VCaP (cell line): Measurements from ENCODE around the gene PLRG1.

Experiments
- H3K27ac ChIP-seq: fragments of 450-650 bp; 2 replicates; pipeline ENCODE4 v1.5.1; 2017
- TF ChIP-seq, protein P1 (sequence below): fragments of 450-650 bp; conservative IDR thresholded peaks from 2 replicates; pipeline ENCODE4 v1.5.1; 2017; ENCODE audit warnings: mild to moderate bottlenecking, moderate library complexity

PLRG1 gene

DNA sequence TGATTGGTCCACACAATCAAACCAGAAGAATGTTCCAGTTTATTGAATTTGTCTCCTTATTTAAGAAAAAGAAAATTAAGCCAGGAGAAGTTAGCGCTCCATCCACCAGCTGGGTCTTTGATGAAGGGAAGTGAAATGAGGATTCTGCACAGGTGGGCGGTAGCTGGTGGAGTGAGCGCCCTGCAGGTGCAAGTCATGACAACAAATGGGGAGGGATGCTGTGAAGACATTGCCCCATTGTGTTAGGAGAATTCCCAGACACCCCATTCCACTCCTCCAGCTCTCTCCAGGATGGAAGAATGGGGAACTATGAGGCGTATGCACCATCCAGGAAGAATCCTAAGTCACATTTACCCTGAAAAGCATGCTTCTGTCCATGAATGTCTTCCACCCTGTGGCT is 22.9 kb downstream of the PLRG1 start:
- peak overlapping the region; percentile 42; the same call in 1 of the 2 replicates for H3K27ac ChIP-seq
- TF ChIP-seq, protein P1, sequence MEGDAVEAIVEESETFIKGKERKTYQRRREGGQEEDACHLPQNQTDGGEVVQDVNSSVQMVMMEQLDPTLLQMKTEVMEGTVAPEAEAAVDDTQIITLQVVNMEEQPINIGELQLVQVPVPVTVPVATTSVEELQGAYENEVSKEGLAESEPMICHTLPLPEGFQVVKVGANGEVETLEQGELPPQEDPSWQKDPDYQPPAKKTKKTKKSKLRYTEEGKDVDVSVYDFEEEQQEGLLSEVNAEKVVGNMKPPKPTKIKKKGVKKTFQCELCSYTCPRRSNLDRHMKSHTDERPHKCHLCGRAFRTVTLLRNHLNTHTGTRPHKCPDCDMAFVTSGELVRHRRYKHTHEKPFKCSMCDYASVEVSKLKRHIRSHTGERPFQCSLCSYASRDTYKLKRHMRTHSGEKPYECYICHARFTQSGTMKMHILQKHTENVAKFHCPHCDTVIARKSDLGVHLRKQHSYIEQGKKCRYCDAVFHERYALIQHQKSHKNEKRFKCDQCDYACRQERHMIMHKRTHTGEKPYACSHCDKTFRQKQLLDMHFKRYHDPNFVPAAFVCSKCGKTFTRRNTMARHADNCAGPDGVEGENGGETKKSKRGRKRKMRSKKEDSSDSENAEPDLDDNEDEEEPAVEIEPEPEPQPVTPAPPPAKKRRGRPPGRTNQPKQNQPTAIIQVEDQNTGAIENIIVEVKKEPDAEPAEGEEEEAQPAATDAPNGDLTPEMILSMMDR, result no peak

DNA sequence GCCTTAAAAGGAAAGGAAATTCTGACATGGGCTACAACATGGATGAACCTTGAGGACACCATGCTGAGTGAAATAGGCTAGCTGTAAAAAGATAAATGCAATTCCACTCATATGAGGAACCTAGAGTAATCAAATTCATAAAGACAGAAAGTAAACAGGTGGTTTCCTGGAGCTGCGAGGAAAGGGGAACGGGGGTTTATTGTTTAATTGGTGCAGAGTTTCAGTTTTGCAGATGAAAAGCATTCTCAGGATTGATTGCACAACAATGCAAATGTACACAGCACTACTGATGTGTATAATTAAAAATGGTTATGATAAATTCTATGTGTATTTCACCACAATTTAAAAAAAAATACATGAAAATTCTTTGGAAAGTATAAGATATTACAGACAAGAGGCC is 24.0 kb downstream of the PLRG1 start:
- peak overlapping the region; percentile 42 for H3K27ac ChIP-seq
- TF ChIP-seq, protein P1, result no peak

DNA sequence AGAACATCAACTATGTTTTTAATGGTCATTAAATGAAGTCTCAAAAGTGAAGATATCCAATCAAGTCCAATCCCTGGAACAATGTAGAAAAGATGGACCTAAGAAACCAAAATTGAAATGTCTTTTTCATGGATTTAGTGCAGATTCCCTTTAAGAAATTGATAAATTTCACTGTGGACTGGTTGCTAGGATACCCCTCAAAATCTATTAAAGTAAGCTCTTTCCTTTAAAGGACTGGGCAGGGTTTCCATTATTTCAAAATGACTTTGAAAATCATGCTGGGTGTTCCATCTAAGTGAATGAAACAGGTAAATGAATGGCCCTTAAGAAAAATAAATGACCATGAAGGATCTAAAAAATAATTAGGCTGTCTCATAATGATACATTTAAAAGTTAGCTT is 28.6 kb downstream of the PLRG1 start:
- H3K27ac ChIP-seq, result no peak overlapping the region
- TF ChIP-seq, protein P1, result no peak

DNA sequence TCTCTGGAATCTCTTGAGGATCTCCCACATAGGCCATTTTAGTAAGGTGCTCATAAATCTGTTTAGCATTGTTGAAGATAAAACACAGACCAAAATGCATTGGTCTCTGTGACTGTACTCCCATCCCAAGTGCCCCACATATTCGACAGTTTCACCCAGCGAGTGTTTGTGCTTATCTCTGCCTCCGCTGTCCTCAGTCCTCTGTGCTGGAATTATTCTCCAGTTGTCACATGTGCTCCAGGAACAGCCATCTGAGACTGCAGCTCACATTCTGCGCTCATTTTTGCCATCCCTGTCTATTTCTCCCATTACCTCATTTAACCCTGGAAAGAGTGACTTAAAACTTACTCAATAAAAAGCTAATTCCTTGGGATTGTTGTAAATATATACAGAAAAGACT is 31.0 kb downstream of the PLRG1 start:
- no peak overlapping the region for H3K27ac ChIP-seq
- TF ChIP-seq, protein P1, result no peak

DNA sequence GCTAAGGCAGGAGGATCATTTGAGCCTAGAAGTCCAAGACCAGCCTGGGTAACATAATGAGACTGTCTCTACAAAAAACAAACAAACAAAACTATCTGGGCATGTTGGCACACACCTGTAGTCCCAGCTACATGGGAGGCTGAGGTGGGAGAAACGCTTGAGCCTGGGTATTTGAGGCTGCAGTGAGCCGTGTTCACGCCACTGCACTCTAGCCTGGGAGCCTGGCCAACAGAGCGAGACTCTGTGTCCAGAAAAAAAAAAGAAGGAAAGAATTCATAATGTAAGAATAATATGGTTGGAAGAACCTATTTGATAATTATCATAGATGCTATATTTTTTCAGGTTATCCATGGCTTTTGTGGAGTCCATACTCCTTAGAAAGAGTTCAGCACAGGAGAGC is 32.6 kb downstream of the PLRG1 start:
- no peak overlapping the region for H3K27ac ChIP-seq
- TF ChIP-seq, protein P1, result no peak

DNA sequence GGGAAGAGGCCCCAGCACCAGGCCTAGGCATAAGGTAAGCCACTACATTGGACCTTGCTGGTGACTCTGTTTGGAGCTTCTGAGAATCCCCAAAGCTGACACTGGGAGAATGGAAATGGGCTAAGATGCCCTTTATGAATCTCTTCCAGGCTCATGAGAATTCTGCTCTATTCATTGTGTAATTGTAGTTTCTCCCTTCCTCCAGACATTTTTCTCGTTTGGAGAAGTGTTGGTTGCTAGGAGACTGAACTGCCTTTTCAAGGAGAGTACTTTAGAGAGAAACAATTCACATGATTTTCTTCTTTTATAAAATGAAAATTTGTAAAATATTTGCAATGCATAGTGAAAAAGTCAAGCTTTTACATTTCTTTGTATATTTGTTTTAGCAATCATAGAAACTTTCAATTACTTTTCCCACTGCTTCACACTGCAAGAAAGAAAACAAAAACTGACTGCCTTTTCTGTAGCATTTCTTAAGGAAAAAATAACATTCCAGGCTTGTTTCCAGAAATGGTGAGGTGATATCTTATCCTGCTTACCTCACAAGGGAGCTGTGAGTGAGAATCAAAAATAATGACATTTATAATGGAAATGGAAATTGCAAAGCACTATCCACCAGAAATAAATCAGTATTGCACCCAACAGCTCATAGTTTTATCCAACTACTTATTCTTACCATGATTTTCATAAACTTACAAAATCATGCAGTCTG is 33.7 kb downstream of the PLRG1 start:
- TF ChIP-seq, protein P1, result no peak
- no peak overlapping the region for H3K27ac ChIP-seq

DNA sequence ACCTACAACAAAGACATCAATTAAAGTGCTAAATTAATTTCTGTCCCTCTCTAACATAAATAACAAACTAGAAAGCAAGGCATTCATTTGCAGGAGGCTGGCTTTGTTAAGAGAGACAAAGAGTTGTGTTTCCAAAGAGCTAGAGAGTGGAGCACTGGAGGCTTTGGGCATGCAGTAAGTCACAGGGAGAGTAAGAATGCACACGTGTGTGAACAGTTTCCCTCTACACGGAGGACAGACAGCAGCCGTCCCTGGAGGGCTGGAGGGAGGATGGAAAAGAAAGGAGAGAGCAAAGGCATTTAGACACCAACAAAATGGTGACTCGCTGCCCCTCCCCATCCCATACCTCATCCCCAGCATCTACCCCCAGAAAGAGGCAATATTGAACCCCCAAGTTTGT is 38.2 kb downstream of the PLRG1 start:
- no peak overlapping the region for H3K27ac ChIP-seq
- TF ChIP-seq, protein P1, result no peak
